ENCODE measurements around the gene ABI3BP. TPM values are rescaled to one million over a fixed set of nuclear protein-coding genes. Genes with fewer than 3 reads are reported as not detected.

ABI3BP gene
- polyA plus RNA-seq, 1 of the 3 experiments (the other 2 are of a cell fraction), result 8.4 TPM

DNA sequence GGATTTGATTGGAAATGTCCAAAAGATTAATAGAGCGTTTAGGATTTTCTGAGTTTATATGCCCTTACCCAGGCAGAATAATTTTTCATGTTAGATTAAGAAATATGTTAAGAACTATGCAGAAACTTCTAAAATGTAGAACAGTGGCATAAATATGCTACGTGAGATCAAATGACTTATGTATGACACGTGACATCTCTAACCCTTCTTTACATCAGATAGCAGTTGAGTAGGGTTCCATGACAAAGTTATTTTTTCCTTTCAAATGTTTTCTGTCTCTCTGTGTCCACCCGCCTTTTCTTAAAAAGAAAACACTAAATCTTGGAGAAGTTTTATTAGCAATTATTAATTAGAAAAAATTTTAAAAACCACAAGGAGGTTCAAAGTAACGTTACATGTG, 292.5 kb downstream of the ABI3BP start:
- POLR2A ChIA-PET, result no interaction called here
- CTCF ChIA-PET, result no interaction called here
- TF ChIP-seq EP300 (IDR thresholded peaks at IDR 0.05; ENCODE audit: borderline replicate concordance in 1 of 2, low read depth in 1 of 2, low read length in 1 of 2), result no peak
- TF ChIP-seq IRF3 (IDR thresholded peaks at IDR 0.05; ENCODE audit: low read depth, low read length), result no peak
- TF ChIP-seq RCOR1 (IDR thresholded peaks at IDR 0.05; ENCODE audit: low read length), result no peak
- TF ChIP-seq, protein P1, sequence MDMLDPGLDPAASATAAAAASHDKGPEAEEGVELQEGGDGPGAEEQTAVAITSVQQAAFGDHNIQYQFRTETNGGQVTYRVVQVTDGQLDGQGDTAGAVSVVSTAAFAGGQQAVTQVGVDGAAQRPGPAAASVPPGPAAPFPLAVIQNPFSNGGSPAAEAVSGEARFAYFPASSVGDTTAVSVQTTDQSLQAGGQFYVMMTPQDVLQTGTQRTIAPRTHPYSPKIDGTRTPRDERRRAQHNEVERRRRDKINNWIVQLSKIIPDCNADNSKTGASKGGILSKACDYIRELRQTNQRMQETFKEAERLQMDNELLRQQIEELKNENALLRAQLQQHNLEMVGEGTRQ (IDR thresholded peaks at IDR 0.05; ENCODE audit: borderline replicate concordance, low read depth, low read length), result no peak
- no peak for TF ChIP-seq NFIC (IDR thresholded peaks at IDR 0.05; ENCODE audit: borderline replicate concordance)
- TF ChIP-seq YY1 (IDR thresholded peaks at IDR 0.05; ENCODE audit: low read depth), result no peak
- TF ChIP-seq MXI1 (IDR thresholded peaks at IDR 0.05; ENCODE audit: low read depth, low read length), result no peak
- no peak for DNase-seq
- no peaks in the 10 kb centered on the region for H3K79me2 ChIP-seq (ENCODE audit: insufficient read depth)
- H3K4me3 ChIP-seq (ENCODE audit: low read depth in 2 of 2, low read length in 1 of 2), result no peak overlapping the region
- H3K27ac ChIP-seq (ENCODE audit: low read depth in 2 of 2, low read length in 1 of 2), result no peak overlapping the region
- H3K9me2 ChIP-seq, result no peaks in the 10 kb centered on the region
- H2AFZ ChIP-seq (ENCODE audit: low read depth), result no peak overlapping the region
- peaks cover 4% of the 10 kb centered on the region for H3F3A ChIP-seq (replicated peaks; ENCODE audit: insufficient read depth)
- 87% methylated on average over 5 of the region's 5 CpGs for WGBS (ENCODE audit: low lambda C conversion rate)
- no peaks in the 10 kb centered on the region for H4K20me1 ChIP-seq (ENCODE audit: insufficient read depth)
- H3K9ac ChIP-seq, result no peak overlapping the region
- no peaks in the 10 kb centered on the region for H3K36me3 ChIP-seq (replicated peaks in 1 of 2; ENCODE audit: control insufficient read depth in 1 of 2, insufficient read depth in 2 of 2, low read length in 1 of 2)
- no peak overlapping the region for H3K4me2 ChIP-seq
- no peaks in the 10 kb centered on the region for H3K27me3 ChIP-seq (ENCODE audit: insufficient read depth)
- no peaks in the 10 kb centered on the region for H3K9me3 ChIP-seq
- H3K4me1 ChIP-seq (ENCODE audit: control insufficient read depth in 1 of 2, insufficient read depth in 2 of 2, low read depth in 1 of 2, low read length in 1 of 2), result peaks cover 0 to 2% of the 10 kb centered on the region in 2 experiments; a peak in 2 of 4 replicates

Small RNAs within 50 kb of the gene (small RNA-seq; reads per million reads assigned to genes)
- gene RNU6-865P, result 0 to 0.39 (median 0) reads per million in 7 experiments
